Ovary (tissue), 9 donors: ENCODE measurements around the gene OPALIN. TPM values are rescaled to one million over a fixed set of nuclear protein-coding genes. Genes with fewer than 3 reads are reported as not detected.

Experiments used
- DNase-seq, 5 donors: peaks; one replicate each; pipeline ENCODE4 v3.0.0-alpha.2; 2019 to 2020
- H3K27ac ChIP-seq, 2 donors: fragments of 200-600 bp; one replicate each; pipeline versions ENCODE4 v1.5.1 to v1.8.0; 2019 to 2022
- H3K27me3 ChIP-seq: fragments of 200-600 bp; one replicate; pipeline ENCODE4 v1.8.0; 2022
- H3K36me3 ChIP-seq: fragments of 200-600 bp; sonication (generic); one replicate; pipeline ENCODE4 v1.5.1; 2019
- H3K4me1 ChIP-seq: one replicate; pipeline ENCODE4 v1.8.1; 2013; ENCODE audit warnings: mild to moderate bottlenecking, moderate library complexity; ENCODE audit not compliant: insufficient read depth
- H3K4me3 ChIP-seq: fragments of 200-600 bp; sonication (generic); one replicate; pipeline ENCODE4 v1.5.1; 2017
- H3K9me3 ChIP-seq, 2 donors: fragments of 200-600 bp in 1 of 2; sonication (generic) in 1 of 2; one replicate each; pipeline versions ENCODE4 v1.5.1 to v1.8.1; 2013 to 2019; ENCODE audit warnings: mild to moderate bottlenecking in 1 of 2, moderate library complexity in 1 of 2
- EP300 ChIP-seq: sonication (generic); formaldehyde crosslinking; IDR thresholded peaks from one replicate; pipeline ENCODE4 v1.6.1; 2017; ENCODE audit warnings: antibody characterized with exemption
- POLR2A ChIP-seq: fragments of 450-650 bp; IDR thresholded peaks from one replicate; pipeline ENCODE4 v1.6.1; 2017; ENCODE audit warnings: antibody characterized with exemption, mild to moderate bottlenecking, moderate library complexity
- WGBS, 3 donors: extraction: QIAGEN DNeasy Blood & Tissue Kit in 1 of 3; methylation state at CpG; one replicate each; pipeline versions ENCODE4 v1.1.5 to v1.1.7; 2013 to 2017; 5-methylcytosine and 5-hydroxymethylcytosine counted together
- intact Hi-C, 4 donors: fragments of 100-400 bp; cut with DNase I; formaldehyde crosslinking; loops; one replicate each; pipeline versions ENCODE4 v1.11.0 to v1.15.1; 2022 to 2023
- polyA plus RNA-seq, 2 donors: library from polyadenylated mRNA; stranded (reverse); fragments of 200-250 nt in 1 of 2; fragments of 350-450 nt in 1 of 2; fragmentation: Illumina TruSeq in 1 of 2; extraction: RNeasy Lipid Tissue Mini Kit (QIAGEN cat#74804) in 1 of 2; gene quantifications; one replicate each; pipeline ENCODE4 v1.2.3, GENCODE V29; 2013 to 2014
- total RNA-seq, 7 donors: library from RNA; depleted of rRNA in 2 of 7; stranded (reverse); fragments of >200 nt in 2 of 7; fragmentation: NEBNext Ultra II Directional in 3 of 7; extraction: Animal tissue kit (Norgen Biotek cat#: 25700) in 3 of 7; gene quantifications; one replicate each; pipeline versions ENCODE4 v1.1.0 to v1.2.4, GENCODE V29; 2016 to 2023
- TF ChIP-seq, protein P1 (sequence below), 3 donors: fragments of 450-650 bp in 2 of 3; fragments of 200-600 bp in 1 of 3; IDR thresholded peaks; one replicate each; pipeline versions ENCODE4 v1.5.1 to v1.8.0; 2016 to 2022; ENCODE audit warnings: antibody characterized with exemption in 3 of 3, mild to moderate bottlenecking in 1 of 3
- donor health status: DM: no; HTN: no; CAD: no; lungs with moderate emphysema.
- donor health status: DM: no; HTN: no; CAD: no.
- donor health status: Bipolar disorder and iron deficiency.
- donor health status: DM: yes; HTN: yes; CAD: no.
- donor health status: DM: no; HTN: no; CAD: no.
- donor health status: DM: yes; HTN: yes; CAD: no.

The OPALIN gene
- total and polyA plus RNA-seq, 9 donors: 0.02 TPM; not detected in 8

DNA sequence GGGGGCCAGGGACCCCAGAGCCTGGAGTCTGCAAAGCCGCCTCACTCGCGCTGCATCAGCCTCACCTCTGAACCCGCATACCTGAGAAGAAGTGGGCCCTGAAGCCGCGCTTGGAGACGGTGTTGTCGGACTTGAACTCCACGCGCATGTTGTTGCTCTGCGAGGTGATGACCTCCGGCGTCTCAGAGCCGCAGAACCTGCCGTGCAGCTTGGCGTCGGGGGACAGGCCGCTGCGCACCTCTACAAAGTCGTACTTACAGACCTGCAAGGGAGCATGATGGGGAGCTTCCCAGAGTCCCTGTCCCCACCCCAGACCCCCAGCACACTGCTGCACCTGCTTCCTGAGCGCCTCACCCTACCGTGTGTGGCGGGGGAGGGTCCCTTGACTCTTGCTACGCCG, 25.7 kb upstream of the OPALIN start:
- no peak for DNase-seq
- Histone ChIP-seq H3K4me1 (no peaks in the 10 kb centered on the region), H3K4me3 (no peak overlapping the region), H3K36me3 (no peaks in the 10 kb centered on the region), H3K27me3 (no peaks in the 10 kb centered on the region), H3K27ac (no peak overlapping the region), H3K9me3 (no peaks in the 10 kb centered on the region)
- intact Hi-C loops: no loop called here
- TF ChIP-seq, protein P1, sequence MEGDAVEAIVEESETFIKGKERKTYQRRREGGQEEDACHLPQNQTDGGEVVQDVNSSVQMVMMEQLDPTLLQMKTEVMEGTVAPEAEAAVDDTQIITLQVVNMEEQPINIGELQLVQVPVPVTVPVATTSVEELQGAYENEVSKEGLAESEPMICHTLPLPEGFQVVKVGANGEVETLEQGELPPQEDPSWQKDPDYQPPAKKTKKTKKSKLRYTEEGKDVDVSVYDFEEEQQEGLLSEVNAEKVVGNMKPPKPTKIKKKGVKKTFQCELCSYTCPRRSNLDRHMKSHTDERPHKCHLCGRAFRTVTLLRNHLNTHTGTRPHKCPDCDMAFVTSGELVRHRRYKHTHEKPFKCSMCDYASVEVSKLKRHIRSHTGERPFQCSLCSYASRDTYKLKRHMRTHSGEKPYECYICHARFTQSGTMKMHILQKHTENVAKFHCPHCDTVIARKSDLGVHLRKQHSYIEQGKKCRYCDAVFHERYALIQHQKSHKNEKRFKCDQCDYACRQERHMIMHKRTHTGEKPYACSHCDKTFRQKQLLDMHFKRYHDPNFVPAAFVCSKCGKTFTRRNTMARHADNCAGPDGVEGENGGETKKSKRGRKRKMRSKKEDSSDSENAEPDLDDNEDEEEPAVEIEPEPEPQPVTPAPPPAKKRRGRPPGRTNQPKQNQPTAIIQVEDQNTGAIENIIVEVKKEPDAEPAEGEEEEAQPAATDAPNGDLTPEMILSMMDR (IDR thresholded peaks at IDR 0.05): no peak
- TF ChIP-seq EP300 (no peak), POLR2A (no peak)
- 69 to 77% (median 73%) methylated on average over 25 of the region's 25 CpGs for WGBS, 3 donors

DNA sequence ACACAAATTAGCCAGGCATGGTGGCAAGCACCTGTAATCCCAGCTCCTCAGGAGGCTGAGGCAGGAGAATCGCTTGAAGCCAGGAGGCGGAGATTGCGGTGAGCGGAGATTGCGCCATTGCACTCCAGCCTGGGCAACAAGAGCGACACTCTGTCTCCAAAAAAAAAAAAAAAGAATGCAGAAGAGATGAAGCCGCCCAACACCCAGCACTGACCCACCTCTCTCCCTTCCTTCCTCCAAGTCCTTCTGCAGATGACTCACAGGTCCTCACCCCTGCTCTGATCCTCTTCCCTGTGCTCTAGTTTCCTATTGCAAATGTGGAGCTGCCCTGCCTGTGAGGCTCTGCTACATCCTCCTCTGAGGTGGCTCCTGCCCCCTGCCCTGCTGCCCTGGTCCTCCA, 22.0 kb upstream of the OPALIN start:
- TF ChIP-seq EP300: no peak
- no peak for TF ChIP-seq POLR2A
- TF ChIP-seq, protein P1 (IDR thresholded peaks at IDR 0.05): no peak
- intact Hi-C loops: no loop called here

DNA sequence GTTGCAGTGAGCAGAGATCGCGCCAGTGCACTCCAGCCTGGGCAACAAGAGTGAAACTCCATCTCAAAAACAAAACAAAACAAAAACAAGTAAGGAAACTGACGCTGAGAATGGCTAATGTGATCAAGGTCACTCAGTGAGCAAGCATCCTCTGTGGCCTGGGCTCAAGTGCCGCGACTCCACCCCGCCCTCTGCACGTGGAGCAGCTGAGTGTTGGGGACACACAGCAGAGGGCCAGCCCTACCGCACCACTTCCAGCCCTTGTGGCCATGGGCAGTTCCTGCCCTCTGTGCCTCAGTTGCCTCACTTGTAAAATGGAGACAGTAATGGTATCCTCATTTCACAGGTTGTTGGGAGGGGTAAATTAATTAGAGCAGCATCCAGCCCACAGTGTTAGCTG, 21.0 kb upstream of the OPALIN start:
- 70 to 84% (median 80%) methylated on average over 8 of the region's 8 CpGs for WGBS, 3 donors
- TF ChIP-seq EP300 (no peak), POLR2A (no peak)
- TF ChIP-seq, protein P1 (IDR thresholded peaks at IDR 0.05): no peak
- H3K4me3 ChIP-seq: no peak overlapping the region
- peaks cover 2% of the 10 kb centered on the region for H3K4me1 ChIP-seq
- no peaks in the 10 kb centered on the region for H3K9me3 ChIP-seq
- intact Hi-C loops: no loop called here
- no peak for DNase-seq
- no peaks in the 10 kb centered on the region for H3K36me3 ChIP-seq
- no peak overlapping the region for H3K27ac ChIP-seq
- no peaks in the 10 kb centered on the region for H3K27me3 ChIP-seq

More for the DNA sequence above, 22.0 kb upstream of the OPALIN start:
- Histone ChIP-seq H3K4me3 (no peak overlapping the region), H3K27me3 (no peaks in the 10 kb centered on the region), H3K9me3 (no peaks in the 10 kb centered on the region), H3K4me1 (no peaks in the 10 kb centered on the region), H3K36me3 (no peaks in the 10 kb centered on the region), H3K27ac (no peak overlapping the region)
- no peak for DNase-seq
- WGBS, 3 donors: 91 to 94% (median 93%) methylated on average over 7 of the region's 7 CpGs

DNA sequence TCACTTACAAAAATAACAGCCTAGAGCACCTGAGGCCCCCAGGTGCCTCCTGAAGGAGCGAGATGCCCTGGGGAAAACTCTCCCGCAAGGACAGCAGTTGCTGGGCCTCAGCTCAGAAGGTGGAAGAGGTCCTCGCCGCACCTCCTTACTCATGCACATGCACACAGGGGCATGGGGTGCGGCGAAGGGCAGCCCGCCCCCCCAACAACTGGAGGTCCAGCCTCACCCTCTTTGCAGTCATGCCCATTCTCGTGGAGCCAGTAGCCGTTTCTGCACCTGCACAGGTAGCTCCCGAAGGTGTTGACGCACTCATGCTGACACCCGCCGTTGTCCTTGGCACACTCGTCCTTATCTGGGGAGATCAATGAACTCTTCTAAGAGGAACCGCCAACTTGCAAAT, 19.9 kb upstream of the OPALIN start:
- intact Hi-C loops: no loop called here
- H3K27ac ChIP-seq: no peak overlapping the region
- no peaks in the 10 kb centered on the region for H3K27me3 ChIP-seq
- no peak for DNase-seq
- H3K9me3 ChIP-seq: no peaks in the 10 kb centered on the region
- H3K4me3 ChIP-seq: no peak overlapping the region
- peaks cover 2% of the 10 kb centered on the region for H3K4me1 ChIP-seq
- 83 to 86% (median 83%) methylated on average over 15 of the region's 15 CpGs for WGBS, 3 donors
- H3K36me3 ChIP-seq: no peaks in the 10 kb centered on the region
- TF ChIP-seq EP300: no peak
- TF ChIP-seq, protein P1 (IDR thresholded peaks at IDR 0.05): no peak
